GM21825 (cell line): ENCODE data around the gene NUP153.
"Not testable (repeated sequence)": the region's sequence is repeated elsewhere in the genome, so short reads cannot be mapped to it uniquely, and the experiment has no call there.

Experiments
- ATAC-seq: cut with Tn5 transposase; IDR thresholded peaks from one replicate; pipeline ENCODE4 v1.9.1; 2021; ENCODE audit warnings: mild to moderate bottlenecking, moderate library complexity; ENCODE audit not compliant: unreplicated experiment

The NUP153 gene

DNA sequence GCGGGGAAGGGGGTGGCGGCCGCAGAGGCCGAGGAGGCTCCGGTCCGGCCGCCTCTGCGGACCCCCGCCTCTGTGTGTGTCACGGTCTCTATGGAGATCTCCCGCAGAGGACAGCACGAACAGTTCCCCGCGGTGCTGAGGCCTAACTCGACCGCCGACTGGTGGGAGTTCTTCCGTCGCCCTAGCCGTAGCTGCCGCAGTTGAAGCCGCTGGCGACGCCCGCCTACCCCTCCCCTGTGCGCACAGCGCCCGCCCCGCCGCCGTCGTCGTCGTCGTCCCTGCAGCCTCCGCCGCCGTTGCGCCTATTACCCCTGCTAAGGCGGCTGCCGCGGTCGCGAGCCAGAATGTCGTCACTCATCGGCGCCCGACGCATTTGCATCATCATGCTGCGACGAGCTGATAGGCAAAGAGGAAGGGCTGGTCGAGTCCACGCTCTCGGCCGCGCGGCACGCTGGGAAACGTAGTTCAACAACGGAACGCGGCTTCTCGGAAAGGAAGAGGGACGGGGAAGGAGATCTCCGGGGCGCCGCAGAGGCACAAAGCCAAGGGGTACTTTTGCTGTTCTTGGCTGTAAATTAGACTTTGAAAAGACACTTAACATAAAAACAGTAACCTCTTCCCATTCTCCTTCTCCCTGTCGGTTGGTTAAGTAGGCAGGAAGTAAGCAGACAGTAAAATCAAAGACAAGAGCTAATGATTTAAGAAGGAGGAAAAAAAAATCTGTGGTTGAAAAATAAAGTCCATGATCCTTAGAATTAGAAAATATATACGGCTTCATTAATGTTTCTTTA lies at the start of gene NUP153:
Gene NUP153, minus strand, starts transcription at position 346 of the 791 bp plus-strand sequence. CDS start 538 bp downstream, outside the sequence.
- peak; percentile 66 for ATAC-seq

DNA sequence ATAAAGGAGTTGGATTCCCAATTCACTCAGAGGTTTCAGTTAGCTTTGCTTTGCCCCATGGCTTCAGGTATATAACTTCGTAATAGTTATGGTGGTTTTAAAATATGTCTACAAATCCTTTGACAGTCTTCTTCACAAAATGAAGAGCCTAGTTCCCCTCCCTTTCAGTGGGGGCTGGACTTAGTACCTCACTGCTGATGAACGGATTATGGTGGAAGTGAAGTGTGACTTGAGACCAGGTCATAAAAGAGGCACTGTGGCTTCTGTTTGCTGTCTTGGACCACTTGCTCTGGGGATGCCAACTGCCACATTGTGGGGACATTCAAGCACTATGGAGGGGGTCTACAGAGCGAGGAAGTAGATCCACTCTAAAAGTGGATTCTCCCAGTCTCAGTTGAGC lies 47.5 kb upstream of the NUP153 start:
- ATAC-seq, result no peak

DNA sequence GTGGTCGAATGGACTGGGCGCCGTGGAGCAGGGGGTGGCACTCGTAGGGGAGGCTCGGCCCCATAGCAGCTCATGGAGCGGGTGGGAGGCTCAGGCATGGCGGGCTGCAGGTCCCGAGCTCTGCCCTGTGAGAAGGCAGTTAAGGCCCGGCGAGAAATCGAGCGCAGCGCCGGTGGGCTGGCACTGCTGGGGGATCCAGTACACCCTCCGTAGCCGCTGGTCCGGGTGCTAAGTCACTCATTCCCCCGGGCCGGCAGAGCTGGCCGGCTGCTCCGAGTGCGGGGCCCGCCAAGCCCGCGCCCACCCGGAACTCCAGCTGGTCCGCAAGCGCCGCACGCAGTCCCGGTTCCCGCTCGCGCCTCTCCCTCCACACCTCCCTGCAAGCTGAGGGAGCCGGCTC lies 38.6 kb upstream of the NUP153 start:
- not testable (repeated sequence) for ATAC-seq

DNA sequence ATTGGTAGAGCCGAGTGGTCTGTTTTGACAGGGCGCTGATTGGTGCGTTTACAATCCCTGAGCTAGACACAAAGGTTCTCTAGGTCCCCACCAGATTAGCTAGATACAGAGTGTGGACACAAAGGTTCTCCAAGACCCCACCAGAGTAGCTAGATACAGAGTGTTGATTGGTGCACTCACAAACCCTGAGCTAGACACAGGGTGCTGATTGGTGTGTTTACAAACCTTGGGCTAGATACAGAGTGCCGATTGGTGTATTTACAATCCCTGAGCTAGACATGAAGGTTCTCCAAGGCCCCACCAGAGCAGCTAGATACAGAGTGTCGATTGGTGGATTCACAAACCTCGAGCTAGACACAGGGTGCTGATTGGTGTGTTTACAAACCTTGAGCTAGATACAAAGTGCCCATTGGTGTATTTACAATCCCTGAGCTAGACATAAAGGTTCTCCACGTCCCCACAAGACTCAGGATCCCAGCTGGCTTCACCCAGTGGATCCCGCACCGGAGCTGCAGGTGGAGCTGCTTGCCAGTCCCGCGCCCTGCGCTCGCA lies 38.1 kb upstream of the NUP153 start:
- not testable (repeated sequence) for ATAC-seq

DNA sequence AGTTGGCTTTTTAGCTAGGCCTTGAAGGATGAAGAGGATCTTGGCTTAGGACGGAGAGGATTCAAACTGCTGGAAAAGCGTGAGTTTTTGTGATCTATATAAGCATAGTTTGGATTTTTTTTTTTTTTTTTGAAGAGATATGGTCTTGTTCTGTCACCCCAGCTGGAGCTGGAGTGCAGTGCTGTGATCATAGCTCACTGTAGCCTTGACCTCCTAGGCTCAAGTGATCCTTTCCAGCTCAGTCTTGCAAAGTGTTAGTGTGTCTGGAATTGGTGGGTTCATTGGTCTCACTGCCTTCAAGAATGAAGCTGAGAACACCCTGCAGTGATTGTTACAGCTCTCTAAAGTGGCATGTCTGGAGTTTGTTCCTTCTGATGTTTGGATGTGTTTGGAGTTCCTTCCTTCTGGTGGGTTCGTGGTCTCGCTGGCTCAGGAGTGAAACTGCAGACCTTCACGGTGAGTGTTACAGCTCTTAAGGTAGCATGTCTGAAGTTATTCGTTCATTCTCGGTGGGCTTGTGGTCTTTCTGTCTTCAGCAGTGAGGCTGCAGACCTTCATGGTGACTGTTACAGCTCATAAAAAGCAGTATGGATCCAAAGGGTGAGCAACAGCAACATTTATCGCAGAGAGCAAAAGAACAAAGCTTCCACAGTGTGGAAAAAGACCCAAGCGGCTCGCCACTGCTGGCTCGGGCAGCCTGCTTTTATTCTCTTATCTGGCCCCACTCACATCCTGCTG lies 37.5 kb upstream of the NUP153 start:
- ATAC-seq, result no peak

DNA sequence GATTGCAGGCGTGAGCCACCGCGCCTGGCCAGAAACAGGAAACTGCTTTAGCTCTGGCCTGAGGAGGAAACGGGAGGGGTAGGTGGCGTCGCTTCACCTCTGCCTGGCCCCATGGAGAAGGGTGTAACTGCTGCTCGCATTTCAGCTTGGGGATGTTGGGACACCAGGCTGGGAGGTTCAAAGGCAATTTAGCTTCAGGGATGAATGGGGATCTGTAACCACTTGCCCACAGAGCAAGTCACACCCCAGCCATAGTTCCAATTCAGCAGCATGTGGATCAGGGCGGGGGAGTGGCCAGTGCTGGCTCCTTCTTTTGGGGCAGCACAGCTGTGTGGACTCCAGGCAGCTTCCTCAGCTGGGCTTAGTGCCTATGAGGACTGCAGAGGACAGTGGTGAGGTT lies 34.8 kb upstream of the NUP153 start:
- ATAC-seq, result no peak

DNA sequence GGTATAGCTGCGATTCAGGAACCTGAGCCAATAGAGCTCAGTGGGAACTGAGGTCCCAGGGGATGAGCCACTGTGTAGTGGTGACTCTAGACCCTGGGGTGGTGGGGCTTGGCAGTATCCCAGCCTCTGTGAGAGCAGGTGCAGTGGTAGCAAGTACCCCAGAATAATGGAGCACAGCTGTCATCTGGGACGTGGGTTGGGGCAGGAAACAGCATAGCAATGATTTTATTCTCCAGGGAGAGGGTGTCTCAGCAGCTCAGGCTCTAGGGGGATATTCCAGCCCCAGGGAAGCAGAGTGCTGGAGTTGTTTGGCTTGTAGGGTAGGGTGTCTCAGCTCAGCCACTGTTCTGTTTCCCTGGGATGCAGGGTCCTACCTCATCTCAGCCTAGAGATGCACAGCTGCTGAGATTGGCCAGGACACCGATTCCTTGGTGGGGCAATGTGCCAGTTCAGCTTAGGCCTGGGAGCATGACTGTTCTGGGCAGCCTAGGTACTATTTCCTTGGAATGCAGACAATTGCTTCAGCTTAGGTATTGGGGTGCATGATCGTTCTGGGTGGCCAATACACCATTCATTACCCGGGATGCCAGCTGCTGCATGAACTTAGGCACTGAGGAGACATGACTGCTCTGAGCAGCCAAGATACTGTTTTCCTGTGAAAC lies 34.0 kb upstream of the NUP153 start:
- no peak for ATAC-seq

DNA sequence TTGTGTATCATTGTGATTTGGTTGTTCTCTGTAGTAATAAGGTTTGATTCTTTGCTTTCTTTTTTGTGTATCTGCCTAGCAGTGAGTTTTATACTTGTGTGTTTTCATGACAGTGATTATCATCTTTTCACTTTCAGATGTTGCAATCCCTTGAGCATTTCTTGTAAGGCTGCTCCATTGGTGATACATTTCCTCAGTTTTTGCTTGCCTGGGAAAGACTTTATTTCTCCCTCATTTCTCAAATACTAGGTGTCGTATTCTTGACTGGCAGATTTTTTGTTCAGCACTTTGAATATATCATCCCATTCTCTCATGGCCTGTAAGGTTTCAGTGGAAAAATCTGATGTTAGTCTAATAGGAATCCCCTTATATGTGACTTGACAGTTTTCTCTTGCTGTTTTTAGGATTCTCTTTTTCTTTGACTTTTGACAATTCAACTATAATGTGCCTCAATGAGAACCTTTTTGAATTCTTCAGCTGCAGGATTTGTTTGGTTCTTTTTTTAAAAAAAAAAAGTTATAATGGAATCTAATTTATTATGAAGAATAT lies 31.1 kb upstream of the NUP153 start:
- no peak for ATAC-seq

DNA sequence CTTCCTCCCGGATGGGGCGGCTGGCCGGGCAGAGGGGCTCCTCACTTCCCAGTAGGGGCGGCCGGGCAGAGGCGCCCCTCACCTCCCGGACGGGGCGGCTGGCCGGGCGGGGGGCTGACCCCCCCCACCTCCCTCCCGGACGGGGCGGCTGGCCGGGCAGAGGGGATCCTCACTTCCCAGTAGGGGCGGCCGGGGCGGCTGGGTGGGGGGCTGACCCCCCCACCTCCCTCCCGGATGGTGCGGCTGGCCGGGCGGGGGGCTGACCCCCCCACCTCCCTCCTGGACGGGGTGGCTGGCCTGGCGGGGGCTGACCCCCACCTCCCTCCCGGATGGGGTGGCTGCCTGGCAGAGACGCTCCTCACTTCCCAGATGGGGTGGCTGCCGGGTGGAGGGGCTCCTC lies 28.6 kb upstream of the NUP153 start:
- not testable (repeated sequence) for ATAC-seq

DNA sequence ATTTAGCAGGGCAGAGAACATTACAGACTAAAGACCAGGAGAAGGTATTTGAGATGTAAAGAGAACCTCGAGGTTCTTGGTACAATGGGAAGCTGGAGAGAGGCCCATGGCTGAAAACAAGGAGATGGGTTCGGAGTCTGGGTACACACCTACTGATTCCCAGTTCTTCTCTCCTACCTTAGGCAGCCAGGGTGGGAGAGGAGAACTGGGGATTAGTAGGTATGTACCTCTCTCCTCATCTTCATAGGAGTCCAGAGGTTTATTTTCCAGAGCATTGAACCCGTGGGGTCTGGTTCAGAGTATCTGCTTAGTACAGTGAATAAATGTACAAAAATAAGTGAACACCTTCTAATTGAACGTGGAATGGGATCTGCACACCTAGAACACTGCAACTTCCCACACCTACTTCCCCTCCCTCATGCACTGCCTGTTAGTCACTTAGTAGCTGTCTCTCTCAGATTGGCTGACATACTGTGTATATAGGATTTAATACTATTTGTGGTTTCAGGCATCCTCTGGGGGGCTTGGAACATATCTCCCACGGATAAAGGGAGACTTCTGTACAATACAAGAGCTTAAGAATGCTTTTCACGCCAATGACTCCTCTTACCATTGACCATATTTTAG lies 23.5 kb upstream of the NUP153 start:
- ATAC-seq, result no peak

DNA sequence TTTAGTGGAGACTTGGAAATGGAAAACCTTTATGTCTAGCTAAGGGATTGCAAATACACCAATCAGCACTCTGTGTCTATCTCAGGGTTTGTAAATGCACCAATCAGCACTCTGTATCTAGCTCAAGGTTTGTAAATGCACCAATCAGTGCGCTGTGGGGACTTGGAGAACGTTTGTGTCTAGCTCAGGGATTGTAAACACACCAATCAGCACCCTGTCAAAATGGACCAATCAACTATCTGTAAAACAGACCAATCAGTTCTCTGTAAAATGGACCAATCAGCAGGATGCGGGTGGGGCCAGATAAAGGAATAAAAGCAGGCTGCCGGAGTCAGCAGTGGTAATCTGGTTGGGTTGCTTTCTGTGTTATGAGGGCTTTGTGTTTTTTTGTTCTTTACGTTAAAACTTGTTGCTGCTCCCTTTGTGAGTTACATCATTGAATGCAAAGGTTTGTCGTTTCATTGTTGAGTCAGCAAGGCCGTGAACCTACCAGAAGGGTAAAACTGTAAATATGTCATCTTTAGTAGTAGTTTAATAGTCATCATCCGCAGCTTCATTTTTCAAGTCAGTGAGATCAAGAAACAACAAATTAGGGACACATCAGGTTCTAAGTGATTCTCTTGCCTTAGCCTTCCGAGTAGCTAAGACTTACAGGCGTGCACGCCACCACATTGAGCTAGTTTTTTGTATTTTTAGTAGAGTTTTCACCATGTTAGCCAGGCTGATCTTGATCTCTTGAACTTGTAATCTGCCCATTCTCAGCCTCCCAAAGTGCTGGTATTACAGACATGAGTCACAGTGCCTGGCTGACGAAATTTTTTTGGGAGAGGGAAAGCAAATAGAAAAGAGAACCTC lies 22.7 kb upstream of the NUP153 start:
- ATAC-seq, result no peak

DNA sequence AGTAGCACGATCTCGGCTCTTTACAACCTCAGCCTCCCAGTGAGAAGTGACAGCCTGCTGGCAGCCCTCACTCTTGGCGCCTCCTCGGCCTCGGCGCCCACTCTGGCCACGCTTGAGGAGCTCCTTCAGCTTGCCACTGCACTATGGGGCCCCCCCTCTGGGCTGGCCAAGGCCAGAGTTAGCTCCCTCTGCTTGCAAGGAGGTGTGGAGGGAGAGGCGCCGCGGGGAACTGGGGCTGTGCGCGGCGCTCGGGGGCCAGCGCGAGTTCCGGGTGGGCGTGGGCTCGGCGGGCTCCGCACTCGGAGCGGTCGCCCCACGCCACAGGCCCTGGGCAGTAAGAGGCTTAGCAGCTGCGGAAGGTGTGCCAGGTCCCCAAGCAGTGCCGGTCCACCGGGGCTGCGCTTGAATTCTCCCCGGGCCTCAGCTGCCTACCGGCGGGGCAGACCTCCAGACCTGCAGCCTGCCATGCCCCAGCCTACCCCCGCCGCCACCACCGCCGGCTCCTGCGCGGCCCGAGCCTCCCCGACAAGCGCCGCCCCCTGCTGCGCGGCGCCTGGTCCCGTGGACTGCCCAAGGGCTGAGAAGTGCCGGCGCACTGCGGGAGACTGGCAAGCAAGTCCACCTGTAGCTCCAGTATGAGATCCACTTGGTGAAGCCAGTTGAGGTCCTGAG lies 22.0 kb upstream of the NUP153 start:
- no peak for ATAC-seq

DNA sequence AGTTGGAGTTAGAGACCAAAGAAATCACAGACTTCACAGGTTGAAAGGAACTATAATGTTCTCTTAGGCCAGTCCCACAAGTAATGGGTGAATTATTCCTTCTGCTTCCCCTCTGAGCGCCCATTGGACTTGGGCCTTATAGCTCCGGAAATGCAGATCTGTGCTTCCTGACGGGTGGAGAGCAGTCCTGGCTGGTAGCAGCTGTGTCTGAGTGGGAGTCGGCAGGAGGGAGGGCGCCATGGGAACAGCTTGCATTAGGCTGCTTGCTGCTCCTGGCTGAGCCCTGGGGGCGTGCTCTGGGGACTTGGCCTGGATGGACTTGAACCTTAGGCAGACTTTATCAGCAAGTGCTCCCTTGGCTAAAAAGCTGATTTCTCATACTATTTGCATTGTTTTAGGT lies 18.4 kb upstream of the NUP153 start:
- ATAC-seq, result no peak

DNA sequence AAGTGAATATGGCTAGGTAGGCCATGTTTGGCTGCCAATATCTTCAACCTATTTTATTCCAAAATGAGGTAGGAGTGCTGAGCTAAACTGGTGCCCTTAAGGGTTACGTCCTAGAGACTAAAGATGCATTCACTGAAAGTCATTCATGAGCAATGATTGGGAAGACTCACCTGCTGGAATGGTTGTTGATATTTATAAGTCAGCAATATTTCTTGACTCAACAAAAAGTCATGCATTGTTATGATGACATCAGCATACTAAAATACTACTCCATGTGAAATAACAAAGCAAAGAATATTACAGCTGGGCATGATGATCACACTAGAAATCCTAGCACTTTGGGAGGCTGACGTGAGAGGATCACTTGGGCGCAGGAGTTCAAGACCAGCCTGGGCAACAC lies 17.6 kb upstream of the NUP153 start:
- ATAC-seq, result no peak

DNA sequence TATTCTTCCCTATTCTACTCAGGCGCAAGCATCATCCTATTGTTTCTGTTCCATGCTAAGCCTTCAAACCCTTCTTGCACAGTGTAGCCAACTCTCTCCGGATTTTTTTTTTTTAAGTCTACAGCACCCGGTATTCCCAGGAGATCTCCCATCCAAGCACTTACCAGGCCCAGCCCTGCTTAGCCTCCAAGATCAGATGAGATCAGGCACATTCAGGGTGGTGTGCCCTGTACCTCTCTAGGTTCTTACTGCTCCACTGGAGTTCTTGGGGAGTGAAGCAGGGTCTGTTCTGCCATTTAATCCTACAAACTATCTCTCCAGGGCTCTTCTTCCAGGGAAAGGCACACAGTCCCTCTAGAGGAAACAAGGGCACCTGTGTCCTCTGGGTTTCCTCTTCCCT lies 14.9 kb upstream of the NUP153 start:
- no peak for ATAC-seq

DNA sequence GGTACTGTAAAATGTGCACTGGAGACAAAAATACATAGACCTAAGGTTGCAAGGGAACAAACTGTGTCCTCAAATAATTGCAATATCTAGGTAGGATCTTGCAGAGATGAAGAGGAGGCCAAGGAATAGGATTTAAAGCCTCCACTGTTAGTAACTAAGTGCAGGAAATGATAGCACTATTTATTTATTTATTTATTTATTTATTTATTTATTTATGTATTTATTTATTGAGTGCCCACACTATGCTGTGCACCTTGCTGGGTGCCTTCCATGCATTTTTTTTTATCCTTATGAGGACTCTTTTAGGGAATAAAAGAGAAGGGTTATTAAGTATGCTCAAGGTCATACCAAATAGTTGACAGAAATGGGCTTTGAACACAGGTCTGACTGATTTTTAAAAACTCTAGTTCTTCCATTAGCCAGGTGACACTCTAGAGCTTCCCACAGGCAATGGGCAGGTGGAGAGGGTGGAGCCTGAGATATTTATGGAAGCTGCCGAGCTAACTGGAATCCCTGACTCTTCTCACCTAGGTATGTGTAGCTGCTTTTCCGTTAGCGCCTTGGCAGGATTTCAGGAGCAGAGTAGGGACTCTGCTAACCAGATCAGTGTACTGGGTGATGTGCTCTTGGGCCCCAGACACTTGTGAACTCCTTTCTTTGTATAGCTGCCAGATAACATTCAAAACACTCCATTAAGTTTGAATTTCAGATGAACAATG lies 12.8 kb upstream of the NUP153 start:
- ATAC-seq, result no peak

DNA sequence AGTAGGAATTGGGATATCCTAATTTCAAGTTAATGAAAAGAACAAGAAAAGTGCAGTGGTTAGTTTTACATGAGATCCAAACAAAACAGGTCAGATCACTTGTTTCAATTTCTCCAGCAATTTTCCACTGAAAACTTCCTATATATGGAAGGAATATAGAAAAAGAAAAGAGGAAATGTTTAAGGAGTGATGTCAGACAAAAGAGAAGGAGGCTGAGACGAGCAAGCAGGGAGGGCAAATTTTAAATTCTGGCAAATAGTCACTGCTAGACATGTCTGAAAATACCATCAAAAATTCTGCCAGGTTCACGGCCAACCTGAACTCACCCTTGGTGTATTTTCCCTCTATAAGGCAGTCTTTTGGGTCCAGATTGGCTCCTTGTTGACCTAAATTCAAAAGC lies 9.5 kb upstream of the NUP153 start:
- ATAC-seq, result no peak
